Panc1 (cell line): ENCODE measurements around the gene TRIM16. TPM values are rescaled to one million over a fixed set of nuclear protein-coding genes. Genes with fewer than 3 reads are reported as not detected.
"Not testable (repeated sequence)": the region's sequence is repeated elsewhere in the genome, so short reads cannot be mapped to it uniquely, and the experiment has no call there.

Source experiments
- ATAC-seq: fragments of 200-7000 bp; cut with Tn5 transposase; 2 replicates; pipeline ENCODE4 v1.9.1; 2020; ENCODE audit warnings: mild to moderate bottlenecking, moderate library complexity
- BruUV-seq: library from RNA; stranded (reverse); fragments of 400-500 nt; replicated peaks from 2 replicates; lab custom pipeline; 2021; lab: Mats Ljungman, UMichigan
- CTCF ChIA-PET: fragments of 300-600 bp; sonication (Branson Sonifier 250); formaldehyde crosslinking; loops from one replicate; lab custom pipeline; 2022; ENCODE audit warnings: antibody characterized with exemption; lab: Charles Lee
- POLR2A ChIA-PET: fragments of 300-600 bp; sonication (Branson Sonifier 250); formaldehyde crosslinking; loops from one replicate; lab custom pipeline; 2022; ENCODE audit warnings: antibody characterized with exemption; lab: Charles Lee
- DNase-seq: peaks from one replicate; pipeline ENCODE4 v3.0.0-alpha.2; 2010; ENCODE audit warnings: low read depth, low spot score
- H3K27ac ChIP-seq: 2 replicates; pipeline ENCODE4 v1.5.1; 2011; ENCODE audit warnings: mild to moderate bottlenecking, low read length, inconsistent platforms
- H3K27me3 ChIP-seq: fragments of 200-500 bp; sonication (Bioruptor generic); 2 replicates; pipeline ENCODE4 v1.6.0; 2014; ENCODE audit warnings: low read length, inconsistent platforms; ENCODE audit not compliant: control insufficient read depth, insufficient read depth
- H3K36me3 ChIP-seq: fragments of 200-500 bp; sonication (Bioruptor generic); 2 replicates; pipeline ENCODE4 v1.5.1; 2014; ENCODE audit warnings: inconsistent platforms, mild to moderate bottlenecking, low read length, moderate library complexity; ENCODE audit not compliant: control insufficient read depth, insufficient read depth
- H3K4me1 ChIP-seq: 2 replicates; pipeline ENCODE4 v1.5.1; 2011; ENCODE audit warnings: inconsistent platforms, mild to moderate bottlenecking, low read length, moderate library complexity; ENCODE audit not compliant: control insufficient read depth, insufficient read depth
- H3K4me3 ChIP-seq, 2 experiments: 2 replicates each; pipeline ENCODE4 v1.5.1; 2011 to 2012; ENCODE audit warnings: low read depth in 2 of 2, low read length in 2 of 2, mild to moderate bottlenecking in 2 of 2, inconsistent platforms in 1 of 2, moderate library complexity in 1 of 2
- H3K9me3 ChIP-seq: fragments of 200-500 bp; sonication (Bioruptor generic); 2 replicates; pipeline ENCODE4 v1.5.1; 2014; ENCODE audit warnings: low read depth, mild to moderate bottlenecking, inconsistent platforms, low read length, moderate library complexity; ENCODE audit not compliant: control insufficient read depth, insufficient read depth
- POLR2AphosphoS5 ChIP-seq: IDR thresholded peaks from 2 replicates; pipeline ENCODE4 v1.6.1; 2012; ENCODE audit warnings: mild to moderate bottlenecking, low read depth, low read length, moderate library complexity
- SIN3A ChIP-seq: IDR thresholded peaks from 2 replicates; pipeline ENCODE4 v1.6.1; 2012; ENCODE audit warnings: low read depth, mild to moderate bottlenecking, low read length, moderate library complexity, borderline replicate concordance; ENCODE audit not compliant: insufficient read depth
- TCF7L2 ChIP-seq: IDR thresholded peaks from 2 replicates; pipeline ENCODE4 v1.6.1; 2011; ENCODE audit warnings: mild to moderate bottlenecking, low read depth, low read length, inconsistent platforms
- in situ Hi-C: cut with HindIII; loops from 2 replicates; pipeline ENCODE4 v1.10.0; 2016; ENCODE audit warnings: low sequenced_read_pairs, low pct_unique_long_range_greater_than_20kb
- intact Hi-C: fragments of 100-400 bp; cut with micrococcal nuclease; formaldehyde crosslinking; loops from one replicate; pipeline ENCODE4 v1.10.0; 2022; ENCODE audit not compliant: unreplicated experiment
- total RNA-seq: library from RNA; stranded (reverse); gene quantifications from one replicate; pipeline ENCODE4 v1.2.1, GENCODE V29; 2021; ENCODE audit not compliant: unreplicated experiment
- TF ChIP-seq, protein P1 (sequence below): fragments of 450-650 bp; IDR thresholded peaks from 2 replicates; pipeline ENCODE4 v1.5.1; 2017; ENCODE audit warnings: mild to moderate bottlenecking
- TF ChIP-seq, protein P2 (sequence below), 2 experiments: IDR thresholded peaks; 2 replicates each; pipeline ENCODE4 v1.6.1; 2011 to 2012; ENCODE audit warnings: low read depth in 2 of 2, control low read depth in 1 of 2, low read length in 1 of 2, mild to moderate bottlenecking in 1 of 2, moderate library complexity in 1 of 2; ENCODE audit not compliant: insufficient read depth in 1 of 2

The TRIM16 gene
- total RNA-seq, 1 experiment from 2014 or later = 31.7 TPM

GRCh38 chr17:15657868-15658267, 26.2 kb downstream of the TRIM16 start:
- no peak overlapping the region for H3K27ac ChIP-seq
- BruUV-seq = no TSS peak
- in situ Hi-C loops (no loop called here), intact Hi-C loops (no loop called here)
- peaks cover 2% of the 10 kb centered on the region; the same call in 1 of the 2 replicates for H3K36me3 ChIP-seq
- DNase-seq (no peak), ATAC-seq (no peak)
- CTCF ChIA-PET = no interaction called here
- no peak overlapping the region for H3K4me3 ChIP-seq
- POLR2A ChIA-PET = no interaction called here
- H3K27me3 ChIP-seq = no peaks in the 10 kb centered on the region
- TF ChIP-seq TCF7L2 = no peak
- TF ChIP-seq, protein P1, sequence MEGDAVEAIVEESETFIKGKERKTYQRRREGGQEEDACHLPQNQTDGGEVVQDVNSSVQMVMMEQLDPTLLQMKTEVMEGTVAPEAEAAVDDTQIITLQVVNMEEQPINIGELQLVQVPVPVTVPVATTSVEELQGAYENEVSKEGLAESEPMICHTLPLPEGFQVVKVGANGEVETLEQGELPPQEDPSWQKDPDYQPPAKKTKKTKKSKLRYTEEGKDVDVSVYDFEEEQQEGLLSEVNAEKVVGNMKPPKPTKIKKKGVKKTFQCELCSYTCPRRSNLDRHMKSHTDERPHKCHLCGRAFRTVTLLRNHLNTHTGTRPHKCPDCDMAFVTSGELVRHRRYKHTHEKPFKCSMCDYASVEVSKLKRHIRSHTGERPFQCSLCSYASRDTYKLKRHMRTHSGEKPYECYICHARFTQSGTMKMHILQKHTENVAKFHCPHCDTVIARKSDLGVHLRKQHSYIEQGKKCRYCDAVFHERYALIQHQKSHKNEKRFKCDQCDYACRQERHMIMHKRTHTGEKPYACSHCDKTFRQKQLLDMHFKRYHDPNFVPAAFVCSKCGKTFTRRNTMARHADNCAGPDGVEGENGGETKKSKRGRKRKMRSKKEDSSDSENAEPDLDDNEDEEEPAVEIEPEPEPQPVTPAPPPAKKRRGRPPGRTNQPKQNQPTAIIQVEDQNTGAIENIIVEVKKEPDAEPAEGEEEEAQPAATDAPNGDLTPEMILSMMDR = no peak
- no peak for TF ChIP-seq SIN3A
- no peak for TF ChIP-seq POLR2AphosphoS5
- TF ChIP-seq, protein P2, sequence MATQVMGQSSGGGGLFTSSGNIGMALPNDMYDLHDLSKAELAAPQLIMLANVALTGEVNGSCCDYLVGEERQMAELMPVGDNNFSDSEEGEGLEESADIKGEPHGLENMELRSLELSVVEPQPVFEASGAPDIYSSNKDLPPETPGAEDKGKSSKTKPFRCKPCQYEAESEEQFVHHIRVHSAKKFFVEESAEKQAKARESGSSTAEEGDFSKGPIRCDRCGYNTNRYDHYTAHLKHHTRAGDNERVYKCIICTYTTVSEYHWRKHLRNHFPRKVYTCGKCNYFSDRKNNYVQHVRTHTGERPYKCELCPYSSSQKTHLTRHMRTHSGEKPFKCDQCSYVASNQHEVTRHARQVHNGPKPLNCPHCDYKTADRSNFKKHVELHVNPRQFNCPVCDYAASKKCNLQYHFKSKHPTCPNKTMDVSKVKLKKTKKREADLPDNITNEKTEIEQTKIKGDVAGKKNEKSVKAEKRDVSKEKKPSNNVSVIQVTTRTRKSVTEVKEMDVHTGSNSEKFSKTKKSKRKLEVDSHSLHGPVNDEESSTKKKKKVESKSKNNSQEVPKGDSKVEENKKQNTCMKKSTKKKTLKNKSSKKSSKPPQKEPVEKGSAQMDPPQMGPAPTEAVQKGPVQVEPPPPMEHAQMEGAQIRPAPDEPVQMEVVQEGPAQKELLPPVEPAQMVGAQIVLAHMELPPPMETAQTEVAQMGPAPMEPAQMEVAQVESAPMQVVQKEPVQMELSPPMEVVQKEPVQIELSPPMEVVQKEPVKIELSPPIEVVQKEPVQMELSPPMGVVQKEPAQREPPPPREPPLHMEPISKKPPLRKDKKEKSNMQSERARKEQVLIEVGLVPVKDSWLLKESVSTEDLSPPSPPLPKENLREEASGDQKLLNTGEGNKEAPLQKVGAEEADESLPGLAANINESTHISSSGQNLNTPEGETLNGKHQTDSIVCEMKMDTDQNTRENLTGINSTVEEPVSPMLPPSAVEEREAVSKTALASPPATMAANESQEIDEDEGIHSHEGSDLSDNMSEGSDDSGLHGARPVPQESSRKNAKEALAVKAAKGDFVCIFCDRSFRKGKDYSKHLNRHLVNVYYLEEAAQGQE (IDR thresholded peaks at IDR 0.05; ENCODE audit: insufficient read depth in 1 of 2, low read depth in 2 of 2, low read length in 1 of 2) = no peak
- no peaks in the 10 kb centered on the region for H3K4me1 ChIP-seq
- no peaks in the 10 kb centered on the region for H3K9me3 ChIP-seq

DNA sequence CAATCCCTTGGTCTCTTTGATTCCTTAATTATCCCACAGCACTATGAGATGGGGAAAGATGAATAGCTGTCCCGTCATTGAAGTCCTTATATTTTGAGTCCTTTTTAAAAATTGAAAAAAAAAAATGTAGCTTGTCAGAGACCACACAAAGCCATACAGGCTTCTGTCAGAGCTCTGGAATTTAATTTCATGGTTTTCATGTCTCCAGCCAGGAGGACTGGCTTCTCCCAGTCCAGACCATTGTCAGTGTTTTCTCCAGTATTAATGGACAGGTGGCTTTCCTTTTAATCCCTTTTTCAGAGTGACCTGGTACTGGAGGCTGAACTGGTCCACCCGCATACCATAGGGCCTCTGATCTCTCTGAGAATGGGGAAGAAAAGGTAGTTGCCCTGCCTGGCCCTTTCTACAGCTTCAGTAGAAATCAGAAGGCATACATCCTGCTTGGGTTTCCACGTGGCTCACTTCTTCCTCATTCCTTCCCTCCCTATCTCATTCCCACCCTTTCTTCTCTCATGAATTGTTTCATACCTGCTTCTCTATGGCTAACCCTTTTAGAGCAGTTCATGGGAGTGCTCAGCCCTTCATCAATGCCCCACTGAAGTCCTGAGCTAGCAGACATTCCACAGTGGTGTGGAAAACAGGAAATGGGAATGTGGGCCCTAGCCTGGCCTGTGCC, 29.1 kb downstream of the TRIM16 start:
- POLR2A ChIA-PET = no interaction called here
- BruUV-seq = no TSS peak
- no peaks in the 10 kb centered on the region for H3K9me3 ChIP-seq
- ATAC-seq (no peak), DNase-seq (no peak)
- H3K36me3 ChIP-seq = peaks cover 2% of the 10 kb centered on the region; the same call in 1 of the 2 replicates
- TF ChIP-seq, protein P1 = no peak
- TF ChIP-seq, protein P2 (IDR thresholded peaks at IDR 0.05; ENCODE audit: insufficient read depth in 1 of 2, low read depth in 2 of 2, low read length in 1 of 2) = no peak
- no peak for TF ChIP-seq POLR2AphosphoS5
- TF ChIP-seq SIN3A = no peak
- no peak overlapping the region for H3K27ac ChIP-seq
- no peaks in the 10 kb centered on the region for H3K27me3 ChIP-seq
- peaks cover 4% of the 10 kb centered on the region for H3K4me1 ChIP-seq
- intact Hi-C loops (no loop called here), in situ Hi-C loops (no loop called here)
- no peak overlapping the region for H3K4me3 ChIP-seq
- CTCF ChIA-PET = no interaction called here

DNA sequence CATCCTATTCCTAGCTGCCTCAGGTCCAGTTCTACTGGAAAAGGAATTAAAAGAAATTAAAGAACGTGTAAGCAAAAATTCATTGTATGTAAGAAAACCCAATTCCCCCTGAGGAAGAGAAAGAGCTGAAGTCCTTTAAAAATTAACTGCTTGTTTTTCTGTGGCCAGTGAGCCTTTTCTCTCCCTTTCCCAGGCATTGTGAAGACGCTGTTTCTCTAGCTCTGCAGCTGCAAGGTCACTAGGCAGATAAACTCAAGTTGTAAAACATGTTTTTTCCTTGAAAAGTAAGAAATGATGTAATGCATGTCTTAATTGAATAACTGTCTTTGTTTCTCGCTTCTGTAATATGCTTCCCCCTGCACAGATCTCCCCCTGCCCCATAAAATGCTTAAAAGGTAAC, 29.7 kb downstream of the TRIM16 start:
- POLR2A ChIA-PET = not testable (repeated sequence)

More for the DNA sequence above, 29.7 kb downstream of the TRIM16 start:
- ATAC-seq, intact Hi-C loops, H3K9me3 ChIP-seq, DNase-seq, BruUV-seq, CTCF ChIA-PET, in situ Hi-C loops, H3K27me3 ChIP-seq, H3K4me3 ChIP-seq, H3K27ac ChIP-seq, H3K4me1 ChIP-seq, H3K36me3 ChIP-seq: not testable (repeated sequence)
